Middle frontal gyrus (tissue), 1 donor: ENCODE data around the gene WARS2.
"Not testable (repeated sequence)": the region's sequence is repeated elsewhere in the genome, so short reads cannot be mapped to it uniquely, and the experiment has no call there.

Experiments used
- DNase-seq: peaks from one replicate; pipeline ENCODE4 v3.0.0-alpha.2; 2015; ENCODE audit warnings: low spot score; ENCODE audit errors: extremely low spot score

Gene WARS2

DNA sequence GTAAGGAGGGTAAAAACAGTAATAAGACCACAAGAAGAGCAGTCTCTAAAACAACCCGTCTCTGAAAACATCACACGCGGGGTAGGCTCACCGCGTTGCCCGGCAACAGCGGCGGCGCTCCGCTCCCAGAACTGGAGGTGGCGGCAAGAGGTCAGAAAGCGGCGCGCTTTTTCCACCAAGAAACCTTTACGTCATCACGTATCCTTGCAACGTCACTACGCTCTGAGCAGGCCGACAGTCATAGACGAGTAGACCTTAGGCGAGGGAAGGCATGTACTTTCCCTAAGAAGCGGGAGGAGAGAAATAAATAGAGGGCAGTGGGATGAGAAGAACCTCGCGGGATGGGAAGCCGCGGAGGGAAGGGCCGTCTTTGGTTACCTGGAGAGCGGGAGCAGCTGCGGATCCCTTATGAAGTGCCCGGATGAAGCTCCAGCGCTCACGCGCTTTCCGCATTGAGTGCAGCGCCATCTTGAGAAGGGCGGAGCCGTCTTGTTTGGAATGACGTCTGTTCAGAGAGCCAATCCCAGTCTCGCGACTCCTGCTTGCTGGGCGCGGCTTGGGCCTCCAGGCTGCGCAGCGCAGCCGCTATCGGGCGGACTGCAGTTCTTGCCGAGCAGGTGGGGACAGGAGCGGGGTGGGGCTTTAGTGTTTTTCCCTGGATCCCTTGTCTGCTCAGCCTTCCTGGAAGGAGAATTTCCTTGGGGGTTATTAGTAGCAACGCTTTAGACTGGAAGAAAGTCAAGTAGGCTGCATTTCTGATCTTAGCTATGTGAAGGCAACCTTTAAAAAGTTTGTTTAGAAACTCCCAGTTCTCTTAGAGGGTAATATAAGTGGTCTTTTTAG, at the start of gene WARS2:
TSS of gene WARS2 (minus strand) at position 477 of the 843 bp plus-strand sequence. CDS start at position 468, 9 bp downstream.
- DNase-seq, result peak; percentile 94

DNA sequence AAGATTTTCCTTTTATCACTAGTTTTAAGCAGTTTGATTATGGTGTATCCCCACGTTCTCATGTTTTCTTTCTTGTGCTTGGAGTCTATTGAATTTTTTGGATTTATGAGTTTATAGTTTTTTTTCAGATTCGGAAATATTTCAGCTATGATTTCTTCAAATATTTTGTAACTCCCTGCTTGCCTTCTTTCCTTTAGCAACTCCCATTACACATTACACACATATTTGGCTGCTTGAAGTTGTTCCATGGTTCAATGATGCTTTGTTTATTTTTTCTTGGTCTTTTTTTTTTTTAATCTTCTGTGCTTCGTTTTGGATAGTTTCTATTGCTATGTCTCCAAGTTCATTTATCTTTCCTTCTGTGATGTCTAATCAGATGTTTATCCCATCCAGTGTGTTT, 48.5 kb upstream of the WARS2 start:
- no peak for DNase-seq

DNA sequence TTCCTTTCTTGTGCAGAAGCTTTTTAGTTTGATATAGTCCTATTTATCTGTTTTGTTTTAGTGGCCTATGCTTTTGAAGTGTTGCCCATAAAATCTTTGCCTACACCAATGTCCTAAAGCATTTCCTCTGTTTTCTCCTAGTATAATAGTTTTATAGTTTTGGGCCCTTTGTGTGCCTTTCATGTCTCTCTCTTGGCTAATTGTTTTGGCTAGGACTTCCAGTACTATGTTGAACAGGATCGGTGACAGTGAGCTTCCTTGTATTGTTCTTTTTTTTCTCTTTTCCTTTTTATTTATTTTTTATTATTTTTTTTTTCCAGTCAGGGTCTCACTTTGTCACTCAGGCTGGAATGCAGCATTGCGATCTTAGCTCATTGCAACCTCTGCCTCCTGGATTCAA, 47.0 kb upstream of the WARS2 start:
- DNase-seq, result no peak

DNA sequence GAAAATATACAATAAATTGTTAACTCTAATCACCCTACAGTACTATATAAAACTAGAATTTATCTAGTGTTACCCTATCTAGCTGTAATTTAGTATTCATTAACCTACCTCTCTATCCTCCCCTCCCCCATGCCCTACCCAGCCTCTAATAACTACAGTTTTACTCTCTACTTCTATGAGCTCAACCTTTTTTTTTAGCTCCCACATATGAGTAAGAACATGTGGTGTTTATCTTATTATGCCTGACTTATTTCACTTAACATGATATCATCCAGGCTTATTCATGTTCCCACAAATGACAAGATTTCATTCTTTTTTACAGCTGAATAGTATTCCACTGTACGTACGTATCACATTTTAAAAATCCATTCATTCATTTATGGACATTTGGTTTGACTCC, 46.0 kb upstream of the WARS2 start:
- DNase-seq, result no peak

DNA sequence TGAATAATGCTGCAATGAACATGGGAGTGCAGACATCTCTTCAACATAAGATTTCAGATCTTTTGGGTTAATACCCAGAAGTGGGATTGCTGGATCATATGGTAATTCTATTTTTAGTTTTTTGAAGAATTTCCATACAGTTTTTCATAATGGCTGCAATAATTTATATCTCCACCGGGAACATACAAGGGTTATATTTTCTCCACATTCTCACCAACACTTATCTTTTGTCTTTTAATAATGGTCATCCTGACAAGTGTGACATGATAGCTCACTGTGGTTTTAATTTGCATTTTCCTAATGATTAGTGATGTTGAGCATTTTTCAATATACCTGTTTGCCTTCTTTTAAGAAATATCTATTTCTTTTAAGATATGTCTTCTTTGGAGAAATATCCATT, 44.5 kb upstream of the WARS2 start:
- DNase-seq, result no peak

DNA sequence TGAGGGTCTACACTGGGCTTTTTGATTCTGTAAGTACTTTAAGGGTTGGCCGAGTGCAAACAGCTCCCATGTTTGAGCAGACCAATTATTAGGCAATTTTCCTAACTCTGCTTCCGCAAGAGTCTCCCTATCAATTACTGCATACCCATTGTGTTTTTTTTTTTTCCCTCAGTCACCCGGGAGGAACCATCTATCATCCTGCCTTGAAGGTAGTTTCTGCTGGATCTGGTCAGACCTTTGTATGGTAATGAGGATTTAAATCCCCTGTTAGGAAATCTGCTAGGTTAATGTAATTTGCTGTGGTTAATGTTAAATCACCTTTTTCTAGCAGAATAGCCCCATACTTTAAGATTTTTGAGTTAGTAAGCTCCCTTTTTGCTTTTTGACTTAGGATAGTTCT, 40.8 kb upstream of the WARS2 start:
- DNase-seq, result no peak

DNA sequence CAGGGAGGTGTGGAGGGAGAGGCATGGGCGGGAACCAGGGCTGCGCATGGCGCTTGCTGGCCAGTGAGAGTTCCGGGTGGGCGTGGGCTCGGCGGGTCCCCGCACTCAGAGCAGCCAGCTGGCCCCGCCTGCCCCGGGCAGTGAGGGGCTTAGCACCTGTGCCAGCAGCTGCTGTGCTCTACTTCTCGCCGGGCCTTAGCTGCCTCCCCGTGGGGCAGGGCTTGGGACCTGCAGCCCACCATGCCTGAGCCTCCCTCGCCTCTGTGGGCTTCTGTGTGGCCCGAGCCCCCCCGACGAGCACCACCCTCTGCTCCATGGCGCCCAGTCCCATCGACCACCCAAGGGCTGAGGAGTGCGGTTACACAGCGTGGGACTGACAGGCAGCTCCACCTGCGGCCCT, 38.6 kb upstream of the WARS2 start:
- no peak for DNase-seq

DNA sequence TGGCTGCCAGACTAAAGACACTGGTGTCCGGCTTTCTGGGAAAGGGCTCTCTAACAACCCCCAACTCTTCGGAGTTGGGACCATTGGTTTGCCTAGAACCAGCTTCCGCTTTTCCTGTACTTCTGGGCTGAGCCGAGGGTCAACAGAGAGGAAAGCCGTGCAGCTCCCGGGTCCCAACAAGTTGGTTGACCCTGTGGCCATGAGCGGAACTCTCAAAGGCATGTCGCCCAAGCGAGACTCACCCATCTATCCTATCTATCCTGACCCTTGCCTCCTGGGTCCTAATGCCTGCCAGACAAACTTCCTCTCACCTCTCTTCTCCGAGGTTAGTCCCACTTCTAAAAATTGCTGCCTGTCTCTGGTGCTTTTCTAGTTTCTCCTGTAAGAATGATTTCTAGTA, 32.5 kb upstream of the WARS2 start:
- DNase-seq, result not testable (repeated sequence)

DNA sequence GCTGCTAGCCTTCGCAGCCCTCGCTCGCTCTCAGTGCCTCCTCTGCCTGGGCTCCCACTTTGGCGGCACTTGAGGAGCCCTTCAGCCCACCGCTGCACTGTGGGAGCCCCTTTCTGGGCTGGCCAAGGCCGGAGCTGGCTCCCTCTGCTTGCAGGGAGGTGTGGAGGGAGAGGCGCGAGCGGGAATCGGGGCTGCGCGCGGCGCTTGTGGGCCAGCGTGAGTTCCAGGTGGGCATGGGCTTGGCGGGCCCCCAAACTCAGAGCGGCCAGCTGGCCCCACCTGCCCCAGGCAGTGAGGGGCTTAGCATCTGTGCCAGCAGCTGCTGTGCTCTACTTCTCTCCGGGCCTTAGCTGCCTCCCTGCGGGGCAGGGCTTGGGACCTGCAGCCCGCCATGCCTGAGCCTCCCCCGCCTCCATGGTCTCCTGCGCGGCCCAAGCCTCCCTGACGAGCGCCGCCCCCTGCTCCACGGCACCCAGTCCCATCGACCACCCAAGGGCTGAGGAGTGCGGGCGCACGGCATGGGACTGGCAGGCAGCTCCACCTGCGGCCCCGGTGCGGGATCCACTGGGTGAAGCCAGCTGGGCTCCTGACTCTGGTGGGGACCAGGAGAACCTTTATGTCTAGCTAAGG, 31.0 kb upstream of the WARS2 start:
- DNase-seq, result not testable (repeated sequence)

DNA sequence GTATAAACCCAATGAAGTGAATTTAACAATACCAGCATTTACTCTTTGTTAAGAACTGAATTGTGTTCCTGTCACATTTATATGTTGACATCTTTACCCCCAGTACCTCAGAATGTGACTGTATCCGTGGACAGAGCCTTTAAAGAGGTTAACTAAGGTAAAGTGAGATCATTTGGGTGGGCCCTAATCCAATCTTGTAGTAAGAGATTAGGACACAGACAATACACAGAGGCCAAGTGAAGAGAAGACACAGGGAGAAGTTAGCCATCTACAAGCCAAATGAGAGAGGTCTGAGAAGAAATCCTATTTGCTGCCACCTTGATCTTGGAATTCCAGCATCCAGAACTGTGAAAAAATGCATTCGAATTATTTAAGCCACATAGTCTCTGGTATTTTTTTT, 22.9 kb upstream of the WARS2 start:
- no peak for DNase-seq

DNA sequence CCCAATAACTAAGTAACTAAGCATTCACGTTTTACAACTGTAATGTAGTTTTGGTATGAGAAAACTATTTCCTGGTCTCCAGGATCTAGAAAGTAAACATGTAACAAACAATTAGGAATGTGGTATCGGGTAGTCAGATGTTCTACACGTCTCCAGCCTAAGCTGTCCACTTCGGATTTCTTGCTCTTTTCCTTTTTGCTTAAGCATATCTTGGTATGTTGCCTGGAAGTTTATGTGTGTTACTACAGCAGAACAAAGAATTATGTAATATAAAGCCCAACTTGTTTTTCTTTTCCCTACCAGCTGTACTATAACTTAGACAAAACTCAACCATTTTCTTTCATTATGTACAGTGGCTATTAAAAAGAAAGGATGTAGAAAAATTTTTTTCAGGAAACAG, 20.4 kb upstream of the WARS2 start:
- DNase-seq, result no peak

DNA sequence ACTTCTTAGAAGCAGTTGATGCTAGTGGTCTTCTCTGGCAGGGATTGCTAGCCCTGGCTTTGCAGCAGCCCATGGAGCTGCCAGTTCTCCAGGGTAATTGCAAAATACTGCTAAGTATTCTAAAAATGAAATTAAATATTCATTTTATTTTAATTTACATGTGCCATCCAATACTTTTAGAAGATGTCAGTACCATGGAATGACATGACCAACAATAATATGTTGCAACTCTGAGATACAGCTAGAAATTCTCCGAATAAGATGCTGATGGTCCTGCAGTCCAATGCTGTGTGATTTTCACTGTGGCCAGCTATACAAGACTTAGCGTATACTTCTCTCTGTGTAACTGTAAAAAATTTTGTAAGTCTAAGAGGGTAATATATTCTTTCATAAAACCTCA, 20.0 kb upstream of the WARS2 start:
- no peak for DNase-seq

DNA sequence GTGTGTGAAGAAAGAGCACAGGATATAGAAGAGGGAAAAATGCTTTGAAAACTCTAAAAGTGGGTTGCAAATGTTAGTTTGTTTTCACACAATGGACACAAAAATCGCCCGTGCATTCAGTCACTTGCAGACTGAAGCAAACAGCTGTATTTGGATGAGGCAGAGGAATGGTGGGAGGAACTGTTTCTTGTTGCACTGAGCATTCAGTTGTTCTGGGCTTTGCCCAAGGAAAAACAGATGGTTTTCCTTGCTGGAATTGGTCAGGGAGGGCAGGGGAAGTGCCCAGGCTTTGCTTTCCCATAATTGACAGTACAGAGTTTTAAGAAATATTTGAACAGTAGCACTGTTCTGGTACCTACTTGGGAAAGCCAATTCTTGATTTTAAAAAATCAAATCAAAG, 19.5 kb upstream of the WARS2 start:
- DNase-seq, result no peak

DNA sequence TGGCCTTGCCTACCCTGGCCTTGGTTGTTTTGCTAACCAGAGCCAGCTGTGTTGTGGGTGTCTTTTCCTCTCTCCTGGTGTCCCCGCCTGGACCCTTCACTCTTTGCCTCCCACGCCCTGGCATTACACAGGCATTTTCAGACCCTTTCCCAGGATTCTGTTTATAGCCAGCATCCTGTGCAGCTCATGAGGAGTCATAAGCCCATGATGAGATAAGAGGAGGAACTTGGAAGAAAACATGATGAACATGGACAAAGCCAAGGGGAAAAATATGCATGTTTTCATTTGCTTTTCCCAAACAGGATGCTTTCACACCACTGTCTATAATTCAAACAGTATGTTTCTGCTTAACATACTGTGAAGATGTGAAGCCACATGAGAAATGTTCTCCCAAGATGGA, 18.7 kb upstream of the WARS2 start:
- no peak for DNase-seq

DNA sequence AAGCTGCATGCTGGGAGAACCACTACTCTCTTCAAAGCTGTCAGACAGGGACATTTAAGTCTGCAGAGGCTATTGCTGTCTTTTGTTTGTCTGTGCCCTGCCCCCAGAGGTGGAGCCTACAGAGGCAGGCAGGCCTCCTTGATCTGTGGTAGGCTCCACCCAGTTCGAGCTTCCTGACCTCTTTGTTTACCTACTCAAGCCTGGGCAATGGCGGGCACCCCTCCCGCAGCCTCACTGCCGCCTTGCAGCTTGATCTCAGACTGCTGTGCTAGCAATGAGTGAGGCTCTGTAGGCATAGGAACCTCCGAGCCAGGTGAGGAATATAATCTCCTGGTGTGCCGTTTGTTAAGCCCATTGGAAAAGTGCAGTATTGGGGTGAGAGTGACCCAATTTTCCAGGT, 16.3 kb upstream of the WARS2 start:
- DNase-seq, result not testable (repeated sequence)

DNA sequence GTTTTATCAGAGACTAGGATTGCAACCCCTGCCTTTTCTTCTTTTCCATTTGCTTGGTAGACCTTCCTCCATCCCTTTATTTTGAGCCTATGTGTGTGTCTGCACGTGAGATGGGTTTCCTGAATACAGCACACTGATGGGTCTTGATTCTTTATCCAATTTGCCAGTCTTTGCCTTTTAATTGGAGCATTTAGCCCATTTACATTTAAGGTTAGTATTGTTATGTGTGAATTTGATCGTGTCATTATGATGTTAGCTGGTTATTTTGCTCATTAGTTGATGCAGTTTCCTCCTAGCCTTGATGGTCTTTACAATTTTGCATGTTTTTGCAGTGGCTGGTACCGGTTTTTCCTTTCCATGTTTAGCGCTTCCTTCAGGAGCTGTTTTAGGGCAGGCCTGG, 14.6 kb upstream of the WARS2 start:
- DNase-seq, result not testable (repeated sequence)

DNA sequence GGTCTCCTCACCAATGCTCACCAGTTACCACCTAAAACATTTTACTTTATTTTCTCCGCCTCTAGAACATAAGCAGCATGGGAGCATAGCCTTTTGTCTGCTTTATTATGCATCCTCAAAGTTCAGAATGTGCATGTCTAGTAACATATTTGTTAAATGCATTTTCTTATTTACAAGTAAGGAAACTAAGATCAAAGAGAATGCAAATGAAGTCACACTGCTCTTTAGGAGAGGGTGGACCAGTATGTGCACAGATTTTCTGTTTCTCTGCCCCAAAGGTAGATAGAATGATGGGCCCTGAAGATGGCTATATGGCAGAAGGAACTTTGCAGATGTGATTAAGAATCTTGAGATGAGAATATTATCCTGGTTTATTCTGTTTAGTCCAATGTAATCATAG, 9.7 kb upstream of the WARS2 start:
- no peak for DNase-seq

DNA sequence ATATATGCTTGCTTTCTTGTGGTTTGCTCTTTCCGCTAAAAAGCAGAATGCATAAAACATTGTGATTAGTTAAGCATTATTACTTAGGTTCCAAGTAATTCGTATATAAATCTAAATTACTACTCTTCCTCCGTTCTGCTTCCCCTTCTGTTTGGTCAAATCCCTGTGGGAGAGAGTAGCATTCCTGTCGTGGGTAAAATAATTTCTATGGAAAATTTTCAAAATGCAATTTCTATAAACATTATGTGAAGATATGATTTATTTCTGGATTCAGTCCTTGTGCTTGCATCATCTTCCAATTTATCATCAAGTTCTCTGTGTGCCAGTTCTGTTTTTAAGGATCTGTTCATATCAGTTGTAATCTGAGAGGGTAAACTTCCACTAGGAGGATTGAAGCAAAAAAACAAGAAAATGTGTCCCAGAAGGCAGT, 7.2 kb upstream of the WARS2 start:
- no peak for DNase-seq

DNA sequence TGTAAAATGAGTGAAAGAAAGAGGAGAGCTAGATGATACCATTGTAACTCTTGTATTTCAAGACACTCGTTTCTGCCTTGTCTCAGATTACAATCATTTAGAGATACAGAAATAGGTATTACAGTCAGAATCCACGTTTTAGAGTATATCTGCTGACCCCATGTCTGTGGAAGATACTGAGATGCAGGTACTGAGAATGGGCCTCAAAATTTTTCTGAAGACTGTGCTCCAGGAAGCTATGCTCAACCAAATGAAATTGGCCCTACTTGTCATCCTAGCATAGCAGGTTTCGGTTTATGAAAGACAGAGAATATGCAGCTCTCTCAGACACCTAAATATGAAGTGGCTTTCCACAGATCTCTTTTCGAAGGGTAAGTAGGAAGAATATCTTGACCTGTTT, 6.0 kb upstream of the WARS2 start:
- DNase-seq, result no peak

DNA sequence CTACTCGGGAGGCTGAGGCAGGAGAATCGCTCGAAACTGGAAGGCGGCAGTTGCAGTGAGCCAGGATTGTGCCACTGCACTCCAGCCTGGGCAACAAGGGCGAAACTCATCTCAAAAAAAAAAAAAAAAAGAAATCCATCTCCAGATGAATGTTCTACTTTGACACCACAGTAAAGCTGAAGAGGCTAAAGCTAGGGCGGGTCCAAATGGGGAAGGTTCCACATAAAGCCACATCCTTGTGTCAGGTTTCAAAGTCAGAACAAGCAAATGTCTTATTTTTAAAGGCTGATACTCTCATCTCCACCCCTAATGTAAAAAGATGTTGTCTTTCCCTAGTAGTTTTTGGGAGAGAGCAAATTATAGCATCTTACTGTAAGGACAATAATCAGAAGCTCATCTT, 4.4 kb upstream of the WARS2 start:
- DNase-seq, result no peak

DNA sequence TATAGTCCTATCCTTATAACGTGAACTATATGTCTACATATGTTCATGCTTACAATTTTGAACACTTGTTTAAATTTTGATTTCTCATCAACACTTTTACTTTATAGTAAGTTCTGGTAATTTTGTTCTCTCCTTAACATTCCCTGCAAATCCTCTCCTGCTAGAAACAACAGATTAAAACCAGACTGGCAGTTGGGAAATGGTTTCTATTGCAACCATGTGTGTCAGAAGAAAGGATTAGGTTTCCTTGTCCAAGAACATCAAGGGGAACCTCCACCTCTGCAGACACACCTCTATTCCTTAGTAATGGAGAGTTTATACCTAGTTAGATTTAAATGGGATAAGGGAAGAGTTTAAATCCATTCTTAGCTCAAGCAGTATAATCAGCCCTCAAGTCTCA, 3.3 kb upstream of the WARS2 start:
- DNase-seq, result no peak

DNA sequence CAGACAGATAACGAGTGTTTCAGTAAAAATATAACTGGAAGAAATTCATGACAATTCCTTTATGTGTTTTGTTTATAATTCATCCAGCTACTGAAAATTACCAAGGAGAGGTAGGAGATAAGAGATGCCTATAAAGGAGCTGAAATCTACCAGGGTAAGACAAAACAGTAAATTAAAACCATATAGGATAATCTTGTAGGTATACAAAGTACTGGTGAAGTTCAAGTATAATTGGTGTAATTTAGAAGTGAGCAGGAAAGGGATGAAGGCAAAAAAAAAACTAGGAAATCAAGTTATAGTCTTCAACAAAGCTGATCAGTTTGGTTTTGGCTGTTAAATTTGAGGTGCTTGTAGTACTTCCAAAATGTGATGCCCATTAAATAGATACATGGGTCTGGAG, 1.2 kb upstream of the WARS2 start:
- DNase-seq, result no peak

DNA sequence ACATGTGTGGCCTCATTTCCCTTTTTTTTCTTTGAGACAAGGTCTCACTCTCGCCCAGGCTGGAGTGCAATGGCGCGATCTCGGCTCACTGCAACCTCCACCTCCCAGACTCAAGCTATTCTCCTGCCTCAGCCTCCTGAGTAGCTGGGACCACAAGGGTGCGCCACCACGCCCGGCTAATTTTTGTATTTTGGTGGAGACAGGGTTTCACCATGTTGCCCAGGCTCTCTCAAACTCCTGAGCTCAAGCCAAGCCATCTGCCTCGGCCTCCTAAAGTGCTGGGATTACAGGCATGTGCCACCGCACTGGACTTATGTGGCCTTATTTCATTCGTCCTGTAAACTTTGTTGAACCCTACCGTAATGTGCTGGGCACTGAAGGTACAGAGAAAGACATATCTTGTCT, 569 bp upstream of the WARS2 start:
- DNase-seq, result no peak
